Chondrocyte (in vitro differentiated cells): ENCODE data around the gene MSI1. TPM values are rescaled to one million over a fixed set of nuclear protein-coding genes. Genes with fewer than 3 reads are reported as not detected.

Source experiments
- DNase-seq: peaks from one replicate; pipeline ENCODE4 v3.0.0; 2021; ENCODE audit warnings: mixed read lengths, low spot score
- H3K27ac Mint-ChIP-seq: one replicate; pipeline ENCODE4 v1.8.0; 2021; ENCODE audit warnings: mild to moderate bottlenecking, moderate library complexity, mixed read lengths; ENCODE audit not compliant: unreplicated experiment
- H3K27me3 Mint-ChIP-seq: 2 replicates; pipeline ENCODE4 v1.8.0; 2021; ENCODE audit warnings: low read depth, mixed read lengths
- H3K36me3 Mint-ChIP-seq: 2 replicates; pipeline ENCODE4 v1.8.0; 2021; ENCODE audit warnings: low read depth, mixed read lengths
- H3K4me1 Mint-ChIP-seq: 2 replicates; pipeline ENCODE4 v1.8.0; 2021; ENCODE audit warnings: low read depth, mild to moderate bottlenecking, mixed read lengths
- H3K4me3 Mint-ChIP-seq: one replicate; pipeline ENCODE4 v1.8.0; 2021; ENCODE audit warnings: mild to moderate bottlenecking, moderate library complexity, mixed read lengths; ENCODE audit not compliant: unreplicated experiment
- H3K9me3 Mint-ChIP-seq: 2 replicates; pipeline ENCODE4 v1.8.0; 2021; ENCODE audit warnings: low read depth, mixed read lengths
- CTCF ChIP-seq: fragments of 200-600 bp; sonication (generic); IDR thresholded peaks from 2 replicates; pipeline ENCODE4 v1.5.0; 2021; ENCODE audit warnings: antibody characterized with exemption, mild to moderate bottlenecking, moderate library complexity
- total RNA-seq: library from RNA; stranded (reverse); gene quantifications from 3 replicates; pipeline ENCODE4 v1.2.1, GENCODE V29; 2021

The MSI1 gene
- total RNA-seq, 1 donor from 2014 or later: 2.5 TPM

GRCh38 chr12:120362516-120363273 is 6.3 kb downstream of the MSI1 start:
- no peaks in the 10 kb centered on the region for H3K36me3 Mint-ChIP-seq
- H3K9me3 Mint-ChIP-seq: no peaks in the 10 kb centered on the region
- no peak overlapping the region for H3K27ac Mint-ChIP-seq
- peaks cover 12% of the 10 kb centered on the region for H3K4me1 Mint-ChIP-seq
- peaks cover 4% of the 10 kb centered on the region for H3K27me3 Mint-ChIP-seq
- H3K4me3 Mint-ChIP-seq: no peak overlapping the region
- TF ChIP-seq CTCF: no peak
- no peak for DNase-seq

DNA sequence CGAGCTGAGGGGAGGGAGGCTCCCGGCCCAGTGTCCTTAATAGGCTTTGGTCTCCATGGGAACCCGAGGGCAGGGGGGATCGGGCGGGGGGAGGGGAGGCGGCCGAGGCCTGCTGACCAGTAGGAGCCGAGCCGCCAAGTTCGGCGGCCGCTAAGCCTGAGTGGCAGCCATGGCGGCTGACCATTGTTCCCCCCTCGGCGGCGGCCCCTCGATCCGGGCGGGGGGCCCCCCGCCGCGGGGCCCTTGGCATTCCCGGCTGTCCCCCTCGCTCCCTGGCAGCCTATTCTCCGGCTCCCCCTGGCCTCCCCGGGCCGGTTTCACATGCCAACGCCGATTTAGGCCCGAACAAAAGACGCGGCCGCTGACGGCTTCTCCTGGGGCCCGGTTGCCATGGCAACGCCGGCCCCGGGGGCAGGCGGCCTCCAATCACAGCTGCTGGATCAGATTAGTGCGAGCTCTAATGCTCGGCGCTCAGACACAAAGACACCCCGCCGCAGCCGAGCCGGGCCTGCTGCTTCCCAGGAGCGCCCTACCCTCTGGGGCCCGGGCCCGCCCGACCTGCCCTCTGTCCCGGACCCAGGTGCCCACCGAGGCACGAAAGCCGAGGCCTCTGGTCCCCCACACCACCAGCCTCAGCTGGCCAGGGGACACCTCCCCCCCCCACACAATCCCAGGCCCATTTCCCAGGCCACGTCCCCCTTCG is 7.3 kb downstream of the MSI1 start:
- Mint-ChIP-seq H3K27ac (peak overlapping the region; percentile 63), H3K27me3 (peaks cover under 1% of the 10 kb centered on the region), H3K9me3 (no peaks in the 10 kb centered on the region), H3K36me3 (no peaks in the 10 kb centered on the region), H3K4me1 (peaks cover 13% of the 10 kb centered on the region), H3K4me3 (peak overlapping the region; percentile 64)
- no peak for DNase-seq
- TF ChIP-seq CTCF: no peak

GRCh38 chr12:120359128-120359527 is 9.8 kb downstream of the MSI1 start:
- Mint-ChIP-seq H3K27me3 (no peaks in the 10 kb centered on the region), H3K27ac (no peak overlapping the region), H3K4me3 (no peak overlapping the region), H3K4me1 (peaks cover 18% of the 10 kb centered on the region), H3K9me3 (no peaks in the 10 kb centered on the region), H3K36me3 (no peaks in the 10 kb centered on the region)
- no peak for DNase-seq
- TF ChIP-seq CTCF: no peak

DNA sequence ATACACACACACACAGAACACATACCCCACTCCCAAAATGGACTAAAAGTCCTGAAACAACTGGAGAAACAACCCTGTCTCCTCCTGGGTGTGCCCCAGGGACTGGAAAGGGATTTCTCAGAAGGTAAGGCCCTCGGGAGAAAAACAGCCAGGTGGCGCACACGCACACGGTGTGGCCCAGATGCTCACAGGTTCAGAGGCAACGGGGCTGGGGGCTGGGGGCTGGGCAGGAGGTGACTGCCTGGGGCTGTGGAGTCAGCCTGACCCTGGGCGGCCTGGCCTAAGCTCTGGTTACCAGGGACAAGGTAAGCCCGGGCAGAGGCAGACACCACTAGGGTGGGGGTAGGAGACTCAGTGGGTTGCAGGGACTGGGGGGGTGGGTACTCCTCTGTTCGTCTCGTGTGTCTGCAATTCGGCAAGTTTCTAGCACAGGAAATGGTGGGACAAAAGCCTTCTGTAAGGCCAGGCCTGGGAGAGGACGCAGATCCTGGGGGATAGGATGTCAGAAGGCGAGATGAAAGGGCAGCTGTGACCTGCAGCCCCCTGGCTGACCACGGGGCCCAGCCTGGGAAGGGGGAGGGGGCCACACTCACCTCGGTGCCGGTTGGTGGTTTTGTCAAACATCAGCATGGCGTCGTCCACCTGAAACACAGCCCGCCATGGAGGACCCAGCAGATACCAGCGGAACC is 10.4 kb downstream of the MSI1 start:
- no peak for DNase-seq
- peaks cover 18% of the 10 kb centered on the region for H3K4me1 Mint-ChIP-seq
- H3K36me3 Mint-ChIP-seq: no peaks in the 10 kb centered on the region
- TF ChIP-seq CTCF: no peak
- no peak overlapping the region for H3K27ac Mint-ChIP-seq
- H3K4me3 Mint-ChIP-seq: no peak overlapping the region
- no peaks in the 10 kb centered on the region for H3K27me3 Mint-ChIP-seq
- no peaks in the 10 kb centered on the region for H3K9me3 Mint-ChIP-seq

DNA sequence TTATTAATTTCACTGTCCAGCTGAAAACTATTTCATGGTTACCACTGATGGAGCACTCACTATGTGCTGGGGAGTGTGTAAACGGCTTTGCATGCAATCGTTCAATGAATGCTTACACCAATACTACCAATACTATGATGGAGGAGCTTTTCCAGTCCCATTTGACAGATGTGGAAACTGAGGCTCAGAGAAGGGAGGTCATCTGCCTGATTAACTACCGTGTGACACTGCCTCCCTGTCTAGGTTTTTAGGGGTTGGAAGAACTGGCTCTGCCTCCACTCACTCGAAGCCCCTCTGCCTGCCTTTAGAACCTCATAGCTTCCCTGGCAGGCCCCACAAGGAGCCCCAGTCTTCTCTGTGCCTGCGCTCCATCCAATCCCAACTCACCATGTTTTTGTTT is 11.9 kb downstream of the MSI1 start:
- H3K4me1 Mint-ChIP-seq: peaks cover 15% of the 10 kb centered on the region
- H3K27ac Mint-ChIP-seq: peak overlapping the region; percentile 71
- no peak for TF ChIP-seq CTCF
- peak overlapping the region; percentile 39 for H3K4me3 Mint-ChIP-seq
- no peaks in the 10 kb centered on the region for H3K36me3 Mint-ChIP-seq
- no peaks in the 10 kb centered on the region for H3K9me3 Mint-ChIP-seq
- DNase-seq: no peak
- no peaks in the 10 kb centered on the region for H3K27me3 Mint-ChIP-seq
